Measurements from ENCODE around the gene ENG.

DNA sequence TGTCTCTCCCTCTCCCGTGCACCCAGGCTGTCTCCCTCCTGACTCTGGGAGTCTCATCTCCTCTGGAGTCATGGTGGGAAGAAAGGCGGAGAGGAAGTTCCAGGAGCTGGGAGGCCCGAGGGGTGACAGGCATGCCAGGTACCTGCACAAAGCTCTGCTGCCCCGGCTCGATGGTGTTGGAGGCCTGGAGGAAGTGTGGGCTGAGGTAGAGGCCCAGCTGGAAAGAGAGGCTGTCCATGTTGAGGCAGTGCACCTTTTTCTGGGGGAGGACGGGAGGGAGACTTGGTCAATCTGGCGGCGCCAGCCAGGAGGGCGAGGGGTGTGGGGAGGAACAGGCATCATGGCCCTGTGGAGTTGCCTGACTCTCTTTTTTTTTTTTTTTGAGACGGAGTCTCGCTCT is 35.9 kb downstream of the ENG start:
- TF ChIP-seq, protein P1, sequence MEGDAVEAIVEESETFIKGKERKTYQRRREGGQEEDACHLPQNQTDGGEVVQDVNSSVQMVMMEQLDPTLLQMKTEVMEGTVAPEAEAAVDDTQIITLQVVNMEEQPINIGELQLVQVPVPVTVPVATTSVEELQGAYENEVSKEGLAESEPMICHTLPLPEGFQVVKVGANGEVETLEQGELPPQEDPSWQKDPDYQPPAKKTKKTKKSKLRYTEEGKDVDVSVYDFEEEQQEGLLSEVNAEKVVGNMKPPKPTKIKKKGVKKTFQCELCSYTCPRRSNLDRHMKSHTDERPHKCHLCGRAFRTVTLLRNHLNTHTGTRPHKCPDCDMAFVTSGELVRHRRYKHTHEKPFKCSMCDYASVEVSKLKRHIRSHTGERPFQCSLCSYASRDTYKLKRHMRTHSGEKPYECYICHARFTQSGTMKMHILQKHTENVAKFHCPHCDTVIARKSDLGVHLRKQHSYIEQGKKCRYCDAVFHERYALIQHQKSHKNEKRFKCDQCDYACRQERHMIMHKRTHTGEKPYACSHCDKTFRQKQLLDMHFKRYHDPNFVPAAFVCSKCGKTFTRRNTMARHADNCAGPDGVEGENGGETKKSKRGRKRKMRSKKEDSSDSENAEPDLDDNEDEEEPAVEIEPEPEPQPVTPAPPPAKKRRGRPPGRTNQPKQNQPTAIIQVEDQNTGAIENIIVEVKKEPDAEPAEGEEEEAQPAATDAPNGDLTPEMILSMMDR (IDR thresholded peaks at IDR 0.05; ENCODE audit: borderline replicate concordance, extremely low read depth, low read length, poor library complexity, severe bottlenecking): no peak
- no peak for TF ChIP-seq EZH2 (IDR thresholded peaks at IDR 0.05; ENCODE audit: borderline replicate concordance, low read depth, low read length, severe bottlenecking)

All from DND-41 (cell line).